ENCODE results near the gene NAV3. TPM values are rescaled to one million over a fixed set of nuclear protein-coding genes. Genes with fewer than 3 reads are reported as not detected.
A peak's percentile ranks its signal among the peaks of the same experiment; 100 is the strongest.

The NAV3 gene
- total RNA-seq, 1 donor from 2014 or later, result 8.7 TPM

- no peaks in the 10 kb centered on the region for H3K9me3 ChIP-seq
- H3K4me1 ChIP-seq, result no peaks in the 10 kb centered on the region
- intact Hi-C loops (cut with DNase I), result no loop called here
- no peak overlapping the region for H3K4me3 ChIP-seq
- H3K27me3 ChIP-seq (ENCODE audit: low read depth), result no peaks in the 10 kb centered on the region
- ATAC-seq (peak in 1 of 2 donors; percentile 56), DNase-seq (no peak)
- no peak for TF ChIP-seq CTCF (IDR thresholded peaks at IDR 0.05)
- no peaks in the 10 kb centered on the region for H3K36me3 ChIP-seq
- H3K27ac ChIP-seq, result no peak overlapping the region
Observed at GRCh38 chr12:78181544-78182162, 351.0 kb downstream of the NAV3 start.

- Histone ChIP-seq H3K27me3 (ENCODE audit: low read depth) (no peaks in the 10 kb centered on the region), H3K36me3 (no peaks in the 10 kb centered on the region), H3K27ac (no peak overlapping the region), H3K9me3 (no peaks in the 10 kb centered on the region), H3K4me1 (no peaks in the 10 kb centered on the region), H3K4me3 (no peak overlapping the region)
- intact Hi-C loops (cut with DNase I), result no loop called here
- TF ChIP-seq CTCF (IDR thresholded peaks at IDR 0.05), result no peak
- no peak for ATAC-seq
- no peak for DNase-seq
Observed at GRCh38 chr12:78183824-78184223, 353.1 kb downstream of the NAV3 start.

GRCh38 chr12:78185109-78185508 is 354.4 kb downstream of the NAV3 start:
- DNase-seq, result no peak
- intact Hi-C loops (cut with DNase I), result no loop called here
- H3K9me3 ChIP-seq, result no peaks in the 10 kb centered on the region
- no peak for ATAC-seq
- no peaks in the 10 kb centered on the region for H3K36me3 ChIP-seq
- H3K4me1 ChIP-seq, result no peaks in the 10 kb centered on the region
- no peaks in the 10 kb centered on the region for H3K27me3 ChIP-seq (ENCODE audit: low read depth)
- TF ChIP-seq CTCF (IDR thresholded peaks at IDR 0.05), result no peak
- H3K27ac ChIP-seq, result no peak overlapping the region
- H3K4me3 ChIP-seq, result no peak overlapping the region

GRCh38 chr12:78185651-78186050 is 355.0 kb downstream of the NAV3 start:
- no peak overlapping the region for H3K27ac ChIP-seq
- intact Hi-C loops (cut with DNase I), result no loop called here
- ATAC-seq (no peak), DNase-seq (no peak)
- TF ChIP-seq CTCF (IDR thresholded peaks at IDR 0.05), result no peak
- no peaks in the 10 kb centered on the region for H3K27me3 ChIP-seq (ENCODE audit: low read depth)
- H3K36me3 ChIP-seq, result no peaks in the 10 kb centered on the region
- no peaks in the 10 kb centered on the region for H3K4me1 ChIP-seq
- H3K9me3 ChIP-seq, result no peaks in the 10 kb centered on the region
- no peak overlapping the region for H3K4me3 ChIP-seq

GRCh38 chr12:78186670-78187069 is 356.0 kb downstream of the NAV3 start:
- intact Hi-C loops (cut with DNase I), result no loop called here
- ATAC-seq, result no peak
- TF ChIP-seq CTCF (IDR thresholded peaks at IDR 0.05), result no peak
- Histone ChIP-seq H3K4me1 (no peaks in the 10 kb centered on the region), H3K9me3 (no peaks in the 10 kb centered on the region), H3K36me3 (no peaks in the 10 kb centered on the region), H3K4me3 (no peak overlapping the region), H3K27ac (no peak overlapping the region), H3K27me3 (ENCODE audit: low read depth) (no peaks in the 10 kb centered on the region)
- DNase-seq, result no peak
